Hepatocyte (in vitro differentiated cells): ENCODE data around the gene RFX4.

Experiments used
- CTCF ChIP-seq: fragments of 200-600 bp; sonication (generic); IDR thresholded peaks from 2 replicates; pipeline ENCODE4 v1.5.1; 2016; ENCODE audit warnings: antibody characterized with exemption, mild to moderate bottlenecking; ENCODE audit not compliant: poor library complexity
- EZH2 ChIP-seq: fragments of 200-600 bp; sonication (generic); IDR thresholded peaks from 2 replicates; pipeline ENCODE4 v1.6.1; 2016; ENCODE audit warnings: antibody characterized with exemption, mild to moderate bottlenecking, borderline replicate concordance
- EZH2phosphoT487 ChIP-seq: fragments of 200-600 bp; sonication (generic); IDR thresholded peaks from one replicate; pipeline ENCODE4 v1.6.1; 2018; ENCODE audit warnings: antibody characterized with exemption, mild to moderate bottlenecking, low read depth, moderate library complexity; ENCODE audit not compliant: unreplicated experiment, severe bottlenecking

GRCh38 chr12:106647793-106648514 is 65.2 kb downstream of the RFX4 start:
- TF ChIP-seq CTCF = no peak
- TF ChIP-seq EZH2 = no peak
- no peak for TF ChIP-seq EZH2phosphoT487
